Activated T-cell treated with anti-CD3 and anti-CD28 coated beads for 48 hours (primary cell): ENCODE results near the gene SMIM26.
"Not testable (repeated sequence)": the region's sequence is repeated elsewhere in the genome, so short reads cannot be mapped to it uniquely, and the experiment has no call there.

Experiments
- DNase-seq: peaks from one replicate; pipeline ENCODE4 v3.0.0-alpha.2; 2020; ENCODE audit warnings: low read depth

The SMIM26 gene, protein sequence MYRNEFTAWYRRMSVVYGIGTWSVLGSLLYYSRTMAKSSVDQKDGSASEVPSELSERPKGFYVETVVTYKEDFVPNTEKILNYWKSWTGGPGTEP

DNA sequence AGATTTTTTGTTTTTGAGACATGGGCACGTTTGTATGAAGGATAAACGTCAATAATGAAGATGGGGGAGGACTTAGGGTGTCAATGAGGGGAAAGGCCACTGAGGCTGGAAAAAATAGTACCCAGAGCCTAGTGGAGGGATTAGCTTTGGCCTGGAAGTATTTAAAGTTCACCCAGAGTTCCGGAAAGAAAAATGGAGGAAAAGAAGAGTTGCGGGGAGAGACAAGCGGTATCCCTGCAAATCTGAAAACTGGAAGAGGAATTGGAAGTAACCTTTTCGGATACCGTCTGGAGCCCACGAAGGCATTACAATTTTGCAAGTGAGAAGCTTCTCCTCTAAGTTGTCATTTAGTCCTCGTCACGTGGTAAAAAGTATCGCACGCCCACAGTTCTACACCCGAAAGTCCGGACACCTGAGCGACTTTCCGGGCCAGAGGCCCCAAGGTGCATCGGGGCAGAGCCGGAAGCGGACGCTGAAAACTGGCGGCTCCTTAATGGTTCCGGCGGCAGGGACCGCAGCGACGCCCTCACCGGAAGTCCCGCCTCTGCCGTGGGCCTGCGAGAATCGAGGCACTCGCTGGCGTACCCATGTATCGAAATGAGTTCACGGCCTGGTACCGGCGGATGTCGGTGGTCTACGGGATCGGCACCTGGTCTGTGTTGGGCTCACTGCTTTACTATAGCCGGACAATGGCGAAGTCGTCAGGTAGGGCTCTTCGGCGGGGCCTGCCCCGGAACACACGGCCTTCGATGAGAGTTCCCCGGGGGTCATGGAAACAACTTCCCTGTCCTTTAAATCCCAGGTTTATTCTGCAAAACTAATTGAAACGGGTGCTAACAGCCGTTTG, at the start of gene SMIM26:
SMIM26 (plus strand) TSS at position 541 of the 847 bp plus-strand sequence; CDS start at position 588, 47 bp downstream.
- DNase-seq = peak; percentile 93

DNA sequence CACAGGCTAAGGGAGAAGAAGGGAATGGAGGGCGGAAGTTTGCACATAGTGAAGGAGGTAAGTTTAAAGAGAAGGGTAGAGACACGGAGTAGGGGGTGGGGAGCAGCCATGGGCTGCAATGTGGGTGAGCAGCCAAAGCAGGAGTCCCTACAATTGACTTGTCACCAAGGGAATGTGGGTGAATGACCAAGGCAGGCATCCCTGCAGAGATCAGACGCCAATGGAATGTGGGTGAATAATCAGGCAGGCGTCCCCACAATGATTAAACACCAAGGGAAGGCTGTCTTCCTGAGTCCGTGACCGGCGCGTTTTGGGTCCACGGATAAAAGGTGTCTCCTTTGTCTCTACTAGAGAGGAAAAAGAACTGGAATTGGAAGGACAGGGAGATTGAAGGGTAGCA, 45.2 kb upstream of the SMIM26 start:
- not testable (repeated sequence) for DNase-seq

DNA sequence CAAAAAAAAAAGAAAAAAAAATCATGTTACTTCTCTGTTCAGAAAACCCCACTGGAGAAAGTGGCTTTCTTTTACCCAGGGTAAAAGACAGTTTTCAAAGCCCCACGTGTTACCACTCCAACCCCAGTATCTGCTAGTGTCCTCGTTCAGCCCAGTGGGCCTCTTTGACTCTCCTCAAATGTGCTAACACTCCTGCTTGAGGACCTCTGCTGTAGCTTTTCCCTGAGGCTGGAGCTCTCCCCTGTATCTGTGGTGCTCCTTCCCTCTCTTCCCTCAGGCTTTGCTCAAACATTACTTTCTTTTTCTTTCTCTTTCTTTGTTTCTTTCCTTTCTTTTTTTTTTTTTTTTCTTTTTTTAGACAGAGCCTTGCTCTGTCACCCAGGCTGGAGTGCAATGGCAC, 44.2 kb upstream of the SMIM26 start:
- DNase-seq = no peak

DNA sequence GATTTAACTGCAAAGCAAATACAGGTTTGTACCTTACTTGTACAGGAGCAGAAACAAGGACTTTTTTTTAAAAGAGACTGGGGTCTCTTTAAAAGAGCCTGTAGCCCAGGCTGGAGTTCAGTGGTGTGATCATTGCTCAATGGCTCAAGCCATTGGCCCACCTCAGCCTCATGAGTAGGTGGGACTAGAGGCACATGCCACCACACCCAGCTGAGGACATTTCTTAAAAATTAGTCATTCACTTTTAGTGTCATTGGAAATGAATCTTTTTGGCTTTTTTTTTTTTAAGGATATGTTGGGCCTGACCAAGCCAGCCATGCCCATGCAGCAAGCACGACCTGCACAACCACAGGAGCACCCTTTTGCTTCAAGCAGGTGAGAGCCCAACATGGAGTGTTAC, 42.6 kb upstream of the SMIM26 start:
- DNase-seq = no peak

DNA sequence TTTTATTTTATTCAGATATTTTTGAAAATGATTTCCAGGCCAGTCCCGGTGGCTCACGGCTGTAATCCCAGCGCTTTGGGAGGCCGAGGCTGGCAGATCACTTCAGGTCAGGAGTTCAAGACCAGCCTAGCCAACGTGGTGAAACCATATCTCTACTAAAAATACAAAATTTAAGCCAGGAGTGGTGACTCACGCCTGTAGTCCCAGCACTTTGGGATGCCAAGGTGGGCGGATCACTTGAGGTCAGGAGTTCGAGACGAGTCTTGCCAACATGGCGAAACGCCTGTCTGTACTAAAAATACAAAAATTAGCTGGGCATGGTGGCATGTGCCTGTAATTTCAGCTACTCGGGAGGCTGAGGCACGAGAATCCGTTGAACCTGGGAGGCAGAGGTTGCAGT, 40.5 kb upstream of the SMIM26 start:
- DNase-seq = not testable (repeated sequence)

DNA sequence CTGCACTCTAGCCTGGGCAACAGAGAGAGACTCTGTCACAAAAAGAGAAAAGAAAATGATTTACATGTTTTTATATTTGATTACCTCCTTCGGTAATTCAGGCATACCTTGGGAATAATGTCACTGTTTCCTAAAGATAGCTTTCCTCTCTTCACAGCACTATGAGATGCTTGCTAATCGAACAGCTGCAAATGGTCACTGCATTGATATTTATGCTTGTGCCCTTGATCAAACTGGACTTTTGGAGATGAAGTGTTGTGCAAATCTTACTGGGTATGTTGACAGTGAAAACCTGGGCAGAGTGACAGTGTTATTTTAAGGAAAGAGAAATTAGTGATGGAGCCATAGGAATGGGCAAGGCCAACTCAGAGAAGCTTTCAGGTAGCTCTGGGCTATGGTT, 39.9 kb upstream of the SMIM26 start:
- no peak for DNase-seq

DNA sequence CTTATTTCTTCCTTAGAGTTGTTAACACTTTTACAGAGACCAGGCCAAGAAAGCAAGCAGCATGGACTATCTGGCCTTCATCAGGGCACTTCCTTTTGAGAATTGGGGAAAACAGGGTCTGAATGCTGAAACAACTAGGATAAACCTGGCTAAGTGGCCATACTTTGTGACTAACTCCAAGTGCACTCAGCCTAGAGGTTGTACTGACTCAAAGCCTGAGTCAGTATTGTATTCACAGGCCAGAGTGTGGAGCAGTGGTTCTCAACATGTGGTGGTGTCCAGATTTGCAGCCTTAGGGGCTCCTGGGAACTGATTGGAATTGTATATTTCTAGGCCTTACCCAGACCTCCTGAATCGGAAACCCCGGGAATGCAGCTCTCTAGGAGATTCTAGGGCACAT, 39.4 kb upstream of the SMIM26 start:
- no peak for DNase-seq

DNA sequence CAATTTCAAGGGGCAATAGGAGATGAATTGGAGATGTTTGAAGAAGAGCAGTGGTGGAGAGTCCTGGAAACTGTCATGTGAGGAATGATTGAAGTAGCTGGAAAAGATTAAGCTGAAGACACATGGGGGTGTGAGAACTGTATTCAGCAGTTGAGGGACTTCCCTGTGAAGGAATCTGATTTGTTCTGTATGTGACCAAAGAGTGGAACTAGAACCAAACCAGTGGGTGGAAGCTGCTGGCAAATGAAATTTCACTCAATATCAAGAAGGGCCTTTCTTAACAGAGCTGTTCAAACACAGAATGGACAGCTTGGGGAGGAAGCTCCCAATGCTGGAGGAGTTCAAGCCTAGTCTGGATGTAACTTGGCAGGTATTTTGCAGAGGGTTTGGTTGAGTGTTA, 38.2 kb upstream of the SMIM26 start:
- no peak for DNase-seq

DNA sequence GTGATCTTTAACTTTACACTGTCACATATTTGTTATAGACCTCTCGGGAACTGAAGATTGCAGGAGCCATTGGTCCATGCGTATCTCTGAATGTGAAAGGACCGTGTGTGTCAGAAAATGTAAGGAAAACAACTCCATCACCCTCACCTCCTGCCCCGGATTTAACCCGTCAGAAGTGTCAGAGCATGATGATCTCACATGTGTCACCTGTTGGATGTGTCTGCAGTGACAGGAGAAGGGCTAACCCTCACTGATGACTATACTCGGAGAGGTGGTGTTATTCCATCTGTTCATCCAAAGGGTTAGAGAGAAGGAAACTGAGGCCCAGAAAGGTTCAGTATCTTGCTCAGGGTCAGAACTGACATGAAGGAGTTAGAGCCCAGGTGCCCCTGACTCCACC, 34.6 kb upstream of the SMIM26 start:
- DNase-seq = no peak

DNA sequence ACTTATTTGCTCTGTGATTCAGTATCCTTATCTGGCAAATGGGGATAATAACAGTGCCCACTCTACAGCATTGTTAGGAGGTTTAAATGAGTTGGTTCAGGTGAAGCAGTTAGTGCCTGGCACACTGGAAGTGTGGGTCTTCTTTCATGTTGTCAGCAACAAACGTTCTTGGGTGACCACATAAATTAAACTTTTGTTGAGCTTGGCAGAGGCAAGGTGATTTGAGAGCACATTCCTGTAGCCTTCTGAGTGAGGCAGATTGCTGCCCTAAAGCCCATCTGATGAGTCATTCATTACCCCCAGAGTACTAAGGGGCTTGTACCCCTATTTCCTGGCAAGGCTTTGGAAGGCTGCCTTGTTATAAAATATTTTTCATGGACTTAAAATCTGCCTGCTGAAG, 33.7 kb upstream of the SMIM26 start:
- DNase-seq = no peak

DNA sequence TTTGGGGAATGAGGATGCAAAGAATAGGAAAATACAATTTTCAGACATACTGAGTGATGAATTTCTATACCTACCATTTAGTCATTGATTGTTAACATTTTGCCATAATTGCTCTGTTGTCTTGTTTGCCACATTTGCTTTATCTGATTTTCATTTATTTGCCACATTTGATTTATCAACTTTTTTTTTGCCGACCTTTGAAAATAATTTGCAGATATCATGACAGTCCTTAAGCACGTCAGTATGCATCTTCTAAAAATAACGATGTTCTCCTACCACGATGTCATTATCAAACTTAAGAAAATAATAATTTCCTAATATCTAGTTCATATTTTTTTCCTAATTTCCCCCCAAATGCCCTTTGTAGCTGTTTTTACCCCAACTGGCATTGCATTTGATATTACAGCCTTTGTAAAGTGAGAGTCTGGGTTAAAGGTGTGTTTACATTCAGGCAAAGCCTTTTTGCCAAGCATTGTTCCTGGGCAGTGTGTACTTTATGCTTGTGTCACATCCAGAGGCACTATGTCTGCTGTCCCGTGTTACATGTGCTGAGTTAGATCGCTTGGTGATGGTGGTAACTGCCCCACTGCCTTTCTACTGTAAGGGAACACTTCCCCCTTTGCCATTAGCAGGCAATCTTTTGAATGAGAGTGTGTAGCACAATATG, 33.1 kb upstream of the SMIM26 start:
- DNase-seq = no peak

DNA sequence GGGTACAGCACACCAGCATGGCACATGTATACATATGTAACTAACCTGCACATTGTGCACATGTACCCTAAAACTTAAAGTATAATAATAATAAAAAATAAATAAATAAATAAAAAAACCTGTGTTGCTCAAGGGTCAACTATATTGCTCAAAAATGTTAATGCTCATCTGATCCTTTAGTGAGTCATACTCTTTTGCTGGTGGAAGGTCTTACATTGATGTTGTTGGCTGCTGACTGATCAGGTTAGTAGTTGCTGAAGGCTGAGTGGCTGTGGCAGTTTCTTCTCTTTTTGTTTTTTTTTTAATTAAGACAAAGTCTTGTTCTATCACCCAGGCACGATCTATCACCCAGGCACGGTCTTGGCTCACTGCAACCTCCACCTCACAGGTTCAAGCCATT, 29.6 kb upstream of the SMIM26 start:
- no peak for DNase-seq

DNA sequence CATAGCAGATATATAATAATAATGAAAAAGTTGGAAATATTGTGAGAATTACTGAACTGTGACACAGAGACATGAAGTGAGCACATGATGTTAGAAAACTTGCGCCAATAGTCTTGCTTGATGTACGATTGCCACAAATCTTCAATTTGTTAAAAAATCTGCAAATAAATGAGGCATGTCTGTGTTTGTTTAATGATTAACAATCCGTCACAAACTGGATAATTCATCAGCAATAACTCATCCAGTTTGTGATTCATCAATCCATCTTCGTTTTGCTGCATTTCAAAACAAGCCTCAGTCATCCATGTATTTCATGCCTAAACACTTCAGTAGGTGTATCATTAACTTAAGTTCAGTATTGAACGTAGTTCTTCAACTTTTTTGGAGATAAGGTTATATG, 25.5 kb upstream of the SMIM26 start:
- no peak for DNase-seq

DNA sequence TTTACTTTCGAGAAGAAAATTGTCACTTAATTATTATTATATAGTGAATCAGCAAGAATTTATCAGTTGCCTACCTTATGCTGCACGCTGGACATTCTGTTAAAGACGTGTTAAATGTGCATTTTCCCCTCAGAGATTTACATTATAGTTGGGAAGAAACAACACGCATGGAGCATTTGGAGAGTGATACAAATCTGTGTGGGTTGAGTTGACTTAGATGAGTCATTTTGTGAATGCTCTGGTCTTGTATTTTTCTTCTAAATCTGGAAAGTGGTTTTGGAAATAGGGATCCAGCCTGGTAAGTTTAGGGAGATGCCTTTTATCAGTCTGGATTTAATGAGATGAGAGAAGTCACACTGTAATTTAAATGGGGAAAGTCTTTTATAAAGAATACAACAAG, 24.0 kb upstream of the SMIM26 start:
- DNase-seq = no peak

DNA sequence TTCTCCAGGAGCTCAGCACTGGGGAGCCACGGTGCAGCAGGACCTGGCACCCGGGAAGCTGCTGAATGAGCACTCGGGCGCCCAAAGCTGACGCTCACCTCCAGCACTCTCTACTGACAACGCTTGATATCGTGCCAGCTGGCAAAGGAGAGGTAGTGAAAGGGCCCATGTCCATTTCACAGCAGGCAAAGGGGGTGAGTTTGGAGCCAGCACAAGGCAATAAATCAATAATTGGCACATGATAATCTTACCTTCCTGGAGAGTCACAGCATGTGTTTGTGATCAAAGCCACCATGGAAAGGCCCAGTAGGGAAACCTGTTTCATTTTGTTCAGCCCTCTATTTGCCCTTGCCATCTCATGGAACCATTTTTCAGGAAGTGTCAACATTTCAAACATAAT, 23.3 kb upstream of the SMIM26 start:
- DNase-seq = no peak

DNA sequence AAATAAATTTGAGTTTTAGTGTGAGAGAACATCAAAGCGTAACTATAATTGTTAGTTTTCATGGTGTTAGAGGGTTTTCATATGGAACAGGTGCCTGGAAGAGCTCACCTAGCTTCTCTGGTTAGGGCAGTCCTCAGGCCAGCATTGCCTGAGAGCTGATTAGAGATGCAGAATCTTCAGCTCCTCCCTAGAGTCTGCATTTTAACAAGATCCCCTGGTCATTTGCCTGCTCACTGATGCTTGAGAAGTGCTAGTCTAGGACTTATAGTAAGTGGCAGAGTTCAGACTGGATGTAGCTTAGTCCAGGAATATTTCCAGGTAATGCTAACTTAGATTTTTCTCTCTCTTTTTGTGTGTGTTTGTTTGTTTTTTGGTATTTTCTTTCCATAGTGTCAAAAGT, 21.7 kb upstream of the SMIM26 start:
- DNase-seq = no peak

DNA sequence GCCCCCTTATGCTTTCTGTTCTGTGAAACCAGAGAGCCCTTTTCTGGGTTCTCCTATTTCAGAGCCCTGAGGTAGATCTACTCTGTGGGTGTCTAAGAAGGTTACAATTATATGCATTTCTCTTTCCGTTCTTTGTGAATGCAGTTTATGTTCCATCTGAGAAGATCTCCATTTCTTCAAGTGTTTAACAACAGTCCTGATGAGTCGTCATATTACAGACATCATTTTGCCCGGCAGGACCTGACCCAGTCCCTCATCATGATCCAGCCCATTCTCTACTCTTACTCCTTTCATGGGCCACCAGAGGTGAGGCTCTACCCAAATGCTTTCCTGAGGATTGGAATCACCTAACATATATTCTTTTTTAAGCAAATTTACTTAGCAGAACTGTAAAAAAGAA, 18.8 kb upstream of the SMIM26 start:
- no peak for DNase-seq

DNA sequence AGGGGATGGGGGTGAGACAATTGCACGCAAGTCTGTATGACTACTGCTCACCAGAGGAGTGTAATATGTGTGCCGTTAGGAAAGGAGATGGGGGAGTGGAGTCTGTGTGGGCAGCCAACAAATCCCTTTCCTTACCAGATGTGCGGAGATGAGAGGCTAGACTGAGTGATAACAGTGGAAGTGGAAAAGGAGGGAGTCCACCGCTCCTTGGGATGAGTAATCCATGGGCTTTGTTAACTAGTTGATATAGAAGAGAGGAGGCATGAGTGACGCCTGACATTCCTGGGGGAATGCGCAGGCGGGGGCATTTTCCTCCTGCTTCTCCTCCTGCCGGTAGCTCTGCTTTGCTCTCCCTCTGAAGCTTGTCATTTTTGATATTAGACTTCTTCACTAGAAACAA, 13.5 kb upstream of the SMIM26 start:
- DNase-seq = no peak

DNA sequence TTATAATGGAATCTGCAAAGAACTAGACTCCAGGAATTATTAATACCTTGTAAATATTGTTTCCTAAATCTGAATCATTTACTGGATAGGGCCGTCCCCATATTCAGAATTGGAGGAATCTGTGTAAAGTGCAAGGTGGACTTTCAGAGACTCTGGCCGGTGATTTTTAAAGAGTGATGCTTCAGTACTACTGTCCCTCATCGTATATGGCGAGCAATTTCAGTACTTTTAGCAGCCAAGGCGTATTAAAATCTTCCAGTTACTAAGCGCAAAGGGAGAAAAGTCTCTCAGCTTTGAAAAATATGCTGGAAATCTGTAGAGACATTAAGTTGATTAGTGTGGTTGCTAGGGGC, 483 bp downstream of the SMIM26 start:
- DNase-seq = no peak

DNA sequence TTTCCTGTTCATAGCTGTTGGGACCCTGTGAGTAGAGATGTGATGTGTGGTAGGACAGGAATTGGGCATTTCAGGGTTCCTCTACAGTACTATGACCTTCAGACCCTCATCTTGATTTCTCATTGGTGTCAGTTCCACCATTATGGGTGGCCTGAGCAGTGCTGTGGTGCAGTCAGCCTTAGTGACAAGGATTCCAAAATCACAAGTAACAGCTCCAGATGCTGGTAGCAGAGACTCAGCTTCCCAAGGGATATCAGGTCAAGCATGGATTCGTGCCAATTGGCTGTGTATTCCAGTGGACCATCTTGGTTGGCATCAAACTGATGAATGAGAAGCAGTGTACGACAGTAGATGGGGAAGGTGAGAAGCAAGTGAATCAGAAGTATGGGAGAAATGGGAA, 3.8 kb downstream of the SMIM26 start:
- DNase-seq = no peak

DNA sequence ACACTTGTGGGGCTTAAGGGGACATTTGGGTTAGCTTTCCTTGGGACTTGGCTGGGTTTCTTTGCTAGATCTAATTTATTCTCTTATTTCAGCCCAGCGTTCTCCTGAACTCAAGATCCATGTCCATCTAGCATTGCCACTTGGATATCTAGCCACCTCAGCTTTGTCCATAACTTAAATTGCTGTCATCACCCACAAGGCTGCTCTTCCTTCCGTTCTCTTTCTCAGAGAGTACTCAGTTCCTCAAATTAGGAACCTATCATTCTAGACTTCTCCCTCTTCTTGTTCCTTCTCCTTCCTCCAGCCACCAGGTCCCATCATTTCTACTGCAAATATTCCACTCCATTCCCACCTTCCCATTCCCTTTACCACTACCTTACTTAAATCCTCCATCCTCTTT, 4.3 kb downstream of the SMIM26 start:
- DNase-seq = no peak

DNA sequence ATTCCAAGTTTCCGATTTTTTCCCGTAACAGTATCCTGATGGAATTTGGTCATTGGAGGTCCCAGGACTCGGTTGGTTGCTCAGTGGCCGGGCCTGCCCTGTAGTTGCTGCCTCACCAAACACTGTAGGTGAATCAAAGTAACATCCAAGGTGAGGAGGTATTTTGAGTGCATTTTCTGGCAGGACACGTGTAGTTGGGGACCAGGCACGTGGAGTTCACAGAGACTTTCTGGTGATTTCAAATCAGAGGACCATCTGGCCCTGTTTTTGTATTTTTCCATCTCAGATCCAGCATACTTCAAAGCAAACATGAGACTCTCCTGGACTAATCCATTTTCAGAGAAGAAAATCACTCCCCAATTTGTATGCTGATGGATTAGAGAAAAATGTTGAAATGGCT, 10.7 kb downstream of the SMIM26 start:
- DNase-seq = no peak

DNA sequence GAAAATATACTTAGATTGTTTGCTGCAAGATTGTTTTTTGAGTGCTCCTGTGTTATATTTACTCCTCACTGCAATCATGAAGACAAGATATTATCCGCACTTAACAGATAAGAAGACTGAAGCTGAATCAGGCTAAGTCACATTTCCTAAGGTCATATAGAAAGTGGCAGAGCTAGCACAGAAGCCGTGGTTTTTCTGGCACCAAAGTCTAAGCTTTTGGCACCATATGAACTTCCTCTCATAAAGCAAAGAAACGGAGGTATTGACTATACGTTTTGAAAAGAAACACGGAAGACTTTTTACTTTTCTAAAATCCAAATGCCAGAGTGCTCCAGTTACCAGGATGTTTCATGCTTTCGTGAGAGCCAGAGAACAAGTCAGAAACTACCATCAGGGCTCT, 11.3 kb downstream of the SMIM26 start:
- no peak for DNase-seq

DNA sequence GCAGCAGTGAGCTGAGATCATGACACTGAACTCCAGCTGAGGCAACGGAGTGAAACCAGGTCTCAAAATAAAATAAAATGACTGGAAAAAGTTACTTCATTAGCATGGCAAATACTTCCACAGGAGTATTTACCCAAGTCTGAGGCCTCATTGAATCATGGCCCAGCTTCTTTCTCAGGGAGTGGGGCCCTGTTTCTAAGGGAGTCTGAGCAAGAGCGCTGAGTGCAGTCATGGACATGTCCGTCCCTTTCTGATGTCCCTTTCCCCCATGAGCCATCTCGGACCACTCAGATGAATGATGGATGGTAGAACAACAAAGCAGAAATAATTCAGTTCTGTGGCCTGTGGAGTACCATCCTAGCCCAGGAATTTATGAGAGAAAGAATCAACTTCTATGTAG, 12.8 kb downstream of the SMIM26 start:
- no peak for DNase-seq
